H1 (cell line): ENCODE measurements around the gene C3orf18. TPM values are rescaled to one million over a fixed set of nuclear protein-coding genes. Genes with fewer than 3 reads are reported as not detected.
A peak's percentile ranks its signal among the peaks of the same experiment; 100 is the strongest.

Experiments
- ATF2 ChIP-seq: IDR thresholded peaks from 2 replicates; pipeline ENCODE4 v1.6.1; 2012; ENCODE audit warnings: low read length, inconsistent platforms
- BACH1 ChIP-seq: IDR thresholded peaks from 2 replicates; pipeline ENCODE4 v1.6.1; 2012; ENCODE audit warnings: low read length, improper control_type of control experiment
- CBX5 ChIP-seq: fragments of 300-800, 300-1000 bp; sonication (generic); IDR thresholded peaks from 2 replicates; pipeline ENCODE4 v1.7.1; 2016; ENCODE audit warnings: antibody characterized with exemption, low read length, low read depth
- CEBPB ChIP-seq: IDR thresholded peaks from 2 replicates; pipeline ENCODE4 v1.6.1; 2012; ENCODE audit warnings: low read depth, low read length
- CHD1 ChIP-seq: IDR thresholded peaks from 2 replicates; pipeline ENCODE4 v1.6.1; 2012; ENCODE audit warnings: low read depth, low read length, improper control_type of control experiment
- CHD2 ChIP-seq: IDR thresholded peaks from 2 replicates; pipeline ENCODE4 v1.6.1; 2012; ENCODE audit warnings: low read length, improper control_type of control experiment
- E2F6 ChIP-seq: IDR thresholded peaks from 2 replicates; pipeline ENCODE4 v1.6.1; 2012; ENCODE audit warnings: inconsistent platforms
- EP300 ChIP-seq, 2 experiments: IDR thresholded peaks; 1 replicate in 1 of 2; 2 replicates in 1 of 2; pipeline ENCODE4 v1.6.1; 2011 to 2012; ENCODE audit warnings: low read depth in 2 of 2, low read length in 2 of 2, mild to moderate bottlenecking in 2 of 2, borderline replicate concordance in 1 of 2, inconsistent platforms in 1 of 2, moderate library complexity in 1 of 2
- HDAC6 ChIP-seq: IDR thresholded peaks from one replicate; pipeline ENCODE4 v1.7.1; 2012; ENCODE audit warnings: low read depth, mild to moderate bottlenecking, inconsistent platforms, low read length, moderate library complexity
- JUND ChIP-seq: IDR thresholded peaks from 2 replicates; pipeline ENCODE4 v1.6.1; 2011; ENCODE audit warnings: mild to moderate bottlenecking, improper control_type of control experiment, low read length
- KDM5A ChIP-seq: fragments of 200-600 bp; IDR thresholded peaks from 2 replicates; pipeline ENCODE4 v1.7.1; 2012; ENCODE audit warnings: mild to moderate bottlenecking, low read length, inconsistent platforms, mixed read lengths
- MAX ChIP-seq: IDR thresholded peaks from 2 replicates; pipeline ENCODE4 v1.6.1; 2012; ENCODE audit warnings: inconsistent platforms
- NANOG ChIP-seq: IDR thresholded peaks from 2 replicates; pipeline ENCODE4 v1.6.1; 2011; ENCODE audit warnings: low read length, low read depth, mild to moderate bottlenecking, inconsistent platforms; ENCODE audit not compliant: insufficient read depth, poor library complexity, severe bottlenecking
- NRF1 ChIP-seq: IDR thresholded peaks from 2 replicates; pipeline ENCODE4 v1.6.1; 2011; ENCODE audit warnings: mild to moderate bottlenecking, low read depth, low read length, improper control_type of control experiment
- POLR2AphosphoS5 ChIP-seq: IDR thresholded peaks from 2 replicates; pipeline ENCODE4 v1.6.1; 2011; ENCODE audit warnings: low read depth, low read length
- RAD21 ChIP-seq, 2 experiments: IDR thresholded peaks in 1 of 2; conservative IDR thresholded peaks in 1 of 2; 2 replicates each; pipeline ENCODE4 v1.6.1; 2011; ENCODE audit warnings: low read depth in 2 of 2, low read length in 2 of 2, improper control_type of control experiment in 1 of 2, inconsistent platforms in 1 of 2, mild to moderate bottlenecking in 1 of 2, moderate library complexity in 1 of 2
- RFX5 ChIP-seq: IDR thresholded peaks from 2 replicates; pipeline ENCODE4 v1.6.1; 2011; ENCODE audit warnings: low read depth, low read length, improper control_type of control experiment, borderline replicate concordance
- SIX5 ChIP-seq: IDR thresholded peaks from 2 replicates; pipeline ENCODE4 v1.6.1; 2011; ENCODE audit warnings: mild to moderate bottlenecking, low read depth, low read length
- SP1 ChIP-seq: IDR thresholded peaks from 2 replicates; pipeline ENCODE4 v1.6.1; 2011; ENCODE audit warnings: low read depth, low read length
- TBP ChIP-seq: IDR thresholded peaks from 2 replicates; pipeline ENCODE4 v1.6.1; 2011; ENCODE audit warnings: low read depth, low read length, improper control_type of control experiment
- ZNF274 ChIP-seq: IDR thresholded peaks from 2 replicates; pipeline ENCODE4 v1.7.0; 2012; ENCODE audit warnings: low read length, borderline replicate concordance; ENCODE audit errors: extremely low read depth
- polyA plus RNA-seq, 7 experiments: library from polyadenylated mRNA; depleted of rRNA in 3 of 7; stranded (reverse) in 5 of 7; unstranded in 2 of 7; fragments of >200 nt in 5 of 7; fragments of 200-250 nt in 2 of 7; gene quantifications; 1 replicate in 5 of 7; 2 replicates in 1 of 7; 4 replicates in 1 of 7; pipeline versions ENCODE4 v1.2.1 to v1.2.3, GENCODE V29; 2011 to 2013; ENCODE audit warnings: missing spikeins in 2 of 7, mixed read lengths in 2 of 7
- total RNA-seq: library from RNA; stranded (reverse); fragmentation: NEBNext Ultra II Directional; extraction: Animal tissue kit (Norgen Biotek cat#: 25700); gene quantifications from 2 replicates; pipeline ENCODE4 v1.2.1, GENCODE V29; 2021

The C3orf18 gene
- total and polyA plus RNA-seq, 2 of the 8 experiments (the other 6 are each of a cell fraction or from before 2014, with no cell fraction given) = 7.5 to 15.0 TPM

GRCh38 chr3:50515565-50516439 lies 51.7 kb downstream of the C3orf18 start (continued):
- peak; percentile 57; the same call in 1 of the 2 replicates for TF ChIP-seq MAX
- no peak for TF ChIP-seq ZNF274
- TF ChIP-seq CBX5 = no peak
- TF ChIP-seq SIX5 = no peak
- peak; percentile 30; the same call in 1 of the 2 replicates for TF ChIP-seq NRF1
- TF ChIP-seq CHD2 = no peak
- TF ChIP-seq NANOG = no peak
- TF ChIP-seq BACH1 = no peak
- no peak for TF ChIP-seq EP300 (IDR thresholded peaks at IDR 0.05; ENCODE audit: borderline replicate concordance in 1 of 2, low read depth in 2 of 2, low read length in 2 of 2)
- no peak for TF ChIP-seq POLR2AphosphoS5
- TF ChIP-seq SP1 = peak; percentile 77
- no peak for TF ChIP-seq CHD1
- peak; percentile 21; the same call in 1 of the 2 replicates for TF ChIP-seq ATF2
- TF ChIP-seq RFX5 = 0 out of 2 replicates have a peak, but pooled peaks have one; percentile 20
- peak; percentile 42; the same call in 1 of the 2 replicates for TF ChIP-seq TBP
- TF ChIP-seq HDAC6 = no peak
- TF ChIP-seq E2F6 = 0 out of 2 replicates have a peak, but pooled peaks have one; percentile 10
- TF ChIP-seq KDM5A = no peak
- TF ChIP-seq RAD21 (IDR thresholded peaks at IDR 0.05 in 1 of 2, conservative IDR thresholded peaks at IDR 0.05 in 1 of 2; ENCODE audit: low read depth in 2 of 2, low read length in 2 of 2) = peak; percentile 2 to 20; a peak in 2 of 4 replicates
- TF ChIP-seq CEBPB = no peak
- TF ChIP-seq JUND = no peak
